PFSK-1 (cell line): Measurements from ENCODE around the gene KDM3B.

Experiments used
- FOXP2 ChIP-seq: optimal IDR thresholded peaks from 2 replicates; pipeline ENCODE3; 2011; ENCODE audit warnings: borderline replicate concordance, control low read depth, inconsistent platforms; ENCODE audit not compliant: insufficient read depth; ENCODE audit errors: extremely low read length, extremely low read depth
- POLR2AphosphoS5 ChIP-seq: IDR thresholded peaks from 2 replicates; pipeline ENCODE4 v1.6.1; 2012; ENCODE audit warnings: low read depth, mild to moderate bottlenecking, control low read depth, low read length, moderate library complexity
- TAF1 ChIP-seq: IDR thresholded peaks from 2 replicates; pipeline ENCODE4 v1.6.1; 2012; ENCODE audit warnings: low read length, control low read depth, borderline replicate concordance; ENCODE audit not compliant: insufficient read depth
- TF ChIP-seq, protein P1 (sequence below), 2 experiments: IDR thresholded peaks; 2 replicates each; pipeline versions ENCODE4 v1.6.1 to v1.8.0; 2011 to 2012; ENCODE audit warnings: low read depth in 2 of 2, low read length in 2 of 2, control low read depth in 1 of 2, inconsistent platforms in 1 of 2, mild to moderate bottlenecking in 1 of 2, moderate library complexity in 1 of 2; ENCODE audit not compliant: insufficient read depth in 1 of 2

GRCh38 chr5:138441221-138441620 lies 88.7 kb downstream of the KDM3B start:
- TF ChIP-seq FOXP2: no peak
- no peak for TF ChIP-seq POLR2AphosphoS5
- TF ChIP-seq, protein P1, sequence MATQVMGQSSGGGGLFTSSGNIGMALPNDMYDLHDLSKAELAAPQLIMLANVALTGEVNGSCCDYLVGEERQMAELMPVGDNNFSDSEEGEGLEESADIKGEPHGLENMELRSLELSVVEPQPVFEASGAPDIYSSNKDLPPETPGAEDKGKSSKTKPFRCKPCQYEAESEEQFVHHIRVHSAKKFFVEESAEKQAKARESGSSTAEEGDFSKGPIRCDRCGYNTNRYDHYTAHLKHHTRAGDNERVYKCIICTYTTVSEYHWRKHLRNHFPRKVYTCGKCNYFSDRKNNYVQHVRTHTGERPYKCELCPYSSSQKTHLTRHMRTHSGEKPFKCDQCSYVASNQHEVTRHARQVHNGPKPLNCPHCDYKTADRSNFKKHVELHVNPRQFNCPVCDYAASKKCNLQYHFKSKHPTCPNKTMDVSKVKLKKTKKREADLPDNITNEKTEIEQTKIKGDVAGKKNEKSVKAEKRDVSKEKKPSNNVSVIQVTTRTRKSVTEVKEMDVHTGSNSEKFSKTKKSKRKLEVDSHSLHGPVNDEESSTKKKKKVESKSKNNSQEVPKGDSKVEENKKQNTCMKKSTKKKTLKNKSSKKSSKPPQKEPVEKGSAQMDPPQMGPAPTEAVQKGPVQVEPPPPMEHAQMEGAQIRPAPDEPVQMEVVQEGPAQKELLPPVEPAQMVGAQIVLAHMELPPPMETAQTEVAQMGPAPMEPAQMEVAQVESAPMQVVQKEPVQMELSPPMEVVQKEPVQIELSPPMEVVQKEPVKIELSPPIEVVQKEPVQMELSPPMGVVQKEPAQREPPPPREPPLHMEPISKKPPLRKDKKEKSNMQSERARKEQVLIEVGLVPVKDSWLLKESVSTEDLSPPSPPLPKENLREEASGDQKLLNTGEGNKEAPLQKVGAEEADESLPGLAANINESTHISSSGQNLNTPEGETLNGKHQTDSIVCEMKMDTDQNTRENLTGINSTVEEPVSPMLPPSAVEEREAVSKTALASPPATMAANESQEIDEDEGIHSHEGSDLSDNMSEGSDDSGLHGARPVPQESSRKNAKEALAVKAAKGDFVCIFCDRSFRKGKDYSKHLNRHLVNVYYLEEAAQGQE (IDR thresholded peaks at IDR 0.05; ENCODE audit: insufficient read depth in 1 of 2, low read depth in 2 of 2, low read length in 2 of 2): no peak
- no peak for TF ChIP-seq TAF1
